Measurements from ENCODE around the gene RASSF5. TPM values are rescaled to one million over a fixed set of nuclear protein-coding genes. Genes with fewer than 3 reads are reported as not detected.

Gene RASSF5
- total and polyA plus RNA-seq, 4 donors = 4.8 to 10.0 (median 5.5) TPM

DNA sequence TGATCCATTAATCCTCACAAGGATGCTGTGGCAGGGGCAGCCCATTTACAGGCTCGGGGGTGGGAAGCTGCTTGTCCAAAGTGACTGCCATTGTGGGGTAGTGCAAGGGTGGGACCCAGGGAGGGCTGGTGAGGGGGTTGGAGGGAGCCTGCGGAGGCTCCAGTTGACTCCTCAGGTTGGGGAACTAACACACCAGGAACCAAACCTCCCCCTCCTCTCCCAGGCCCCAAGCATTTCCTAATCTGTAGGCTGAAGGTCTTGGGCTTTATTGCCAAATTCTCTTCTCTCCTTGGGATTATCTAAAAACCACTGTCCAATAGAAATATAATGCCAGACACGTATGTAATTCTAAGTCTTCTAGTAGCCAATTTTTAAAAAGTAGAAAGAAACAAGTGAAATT lies 18.9 kb upstream of the RASSF5 start:
- DNase-seq (ENCODE audit: low spot score) = no peak
- H3K4me3 ChIP-seq (ENCODE audit: low read depth in 1 of 3, low read length in 3 of 3) = no peak overlapping the region
- no peaks in the 10 kb centered on the region for H3K36me3 ChIP-seq (ENCODE audit: control insufficient read depth in 4 of 4, insufficient read depth in 3 of 4, low read depth in 1 of 4, low read length in 3 of 4)
- H3K9me3 ChIP-seq (ENCODE audit: control insufficient read depth in 4 of 4, low read length in 3 of 4) = no peaks in the 10 kb centered on the region
- H3K9ac ChIP-seq (ENCODE audit: low read depth in 1 of 2, low read length in 2 of 2) = no peak overlapping the region
- WGBS = 91% methylated on average over 3 of the region's 3 CpGs
- H3K27ac ChIP-seq (ENCODE audit: low read depth in 1 of 2, low read length in 2 of 2) = no peak overlapping the region
- no peaks in the 10 kb centered on the region for H3K27me3 ChIP-seq (ENCODE audit: control insufficient read depth in 4 of 4, insufficient read depth in 4 of 4, low read length in 3 of 4)
- no peak for TF ChIP-seq RAD21 (IDR thresholded peaks at IDR 0.05)
- no peak for TF ChIP-seq HNF4G (IDR thresholded peaks at IDR 0.05)
- no peak for TF ChIP-seq YY1 (IDR thresholded peaks at IDR 0.05)
- TF ChIP-seq, protein P1, sequence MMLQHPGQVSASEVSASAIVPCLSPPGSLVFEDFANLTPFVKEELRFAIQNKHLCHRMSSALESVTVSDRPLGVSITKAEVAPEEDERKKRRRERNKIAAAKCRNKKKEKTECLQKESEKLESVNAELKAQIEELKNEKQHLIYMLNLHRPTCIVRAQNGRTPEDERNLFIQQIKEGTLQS (IDR thresholded peaks at IDR 0.05) = no peak
- TF ChIP-seq, protein P2, sequence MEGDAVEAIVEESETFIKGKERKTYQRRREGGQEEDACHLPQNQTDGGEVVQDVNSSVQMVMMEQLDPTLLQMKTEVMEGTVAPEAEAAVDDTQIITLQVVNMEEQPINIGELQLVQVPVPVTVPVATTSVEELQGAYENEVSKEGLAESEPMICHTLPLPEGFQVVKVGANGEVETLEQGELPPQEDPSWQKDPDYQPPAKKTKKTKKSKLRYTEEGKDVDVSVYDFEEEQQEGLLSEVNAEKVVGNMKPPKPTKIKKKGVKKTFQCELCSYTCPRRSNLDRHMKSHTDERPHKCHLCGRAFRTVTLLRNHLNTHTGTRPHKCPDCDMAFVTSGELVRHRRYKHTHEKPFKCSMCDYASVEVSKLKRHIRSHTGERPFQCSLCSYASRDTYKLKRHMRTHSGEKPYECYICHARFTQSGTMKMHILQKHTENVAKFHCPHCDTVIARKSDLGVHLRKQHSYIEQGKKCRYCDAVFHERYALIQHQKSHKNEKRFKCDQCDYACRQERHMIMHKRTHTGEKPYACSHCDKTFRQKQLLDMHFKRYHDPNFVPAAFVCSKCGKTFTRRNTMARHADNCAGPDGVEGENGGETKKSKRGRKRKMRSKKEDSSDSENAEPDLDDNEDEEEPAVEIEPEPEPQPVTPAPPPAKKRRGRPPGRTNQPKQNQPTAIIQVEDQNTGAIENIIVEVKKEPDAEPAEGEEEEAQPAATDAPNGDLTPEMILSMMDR (IDR thresholded peaks at IDR 0.05; ENCODE audit: low read depth, low read length, missing input control) = no peak
- no peak for TF ChIP-seq TAF1 (conservative IDR thresholded peaks at IDR 0.05)
- no peak for TF ChIP-seq FOXA1 (IDR thresholded peaks at IDR 0.05)
- TF ChIP-seq, protein P3, sequence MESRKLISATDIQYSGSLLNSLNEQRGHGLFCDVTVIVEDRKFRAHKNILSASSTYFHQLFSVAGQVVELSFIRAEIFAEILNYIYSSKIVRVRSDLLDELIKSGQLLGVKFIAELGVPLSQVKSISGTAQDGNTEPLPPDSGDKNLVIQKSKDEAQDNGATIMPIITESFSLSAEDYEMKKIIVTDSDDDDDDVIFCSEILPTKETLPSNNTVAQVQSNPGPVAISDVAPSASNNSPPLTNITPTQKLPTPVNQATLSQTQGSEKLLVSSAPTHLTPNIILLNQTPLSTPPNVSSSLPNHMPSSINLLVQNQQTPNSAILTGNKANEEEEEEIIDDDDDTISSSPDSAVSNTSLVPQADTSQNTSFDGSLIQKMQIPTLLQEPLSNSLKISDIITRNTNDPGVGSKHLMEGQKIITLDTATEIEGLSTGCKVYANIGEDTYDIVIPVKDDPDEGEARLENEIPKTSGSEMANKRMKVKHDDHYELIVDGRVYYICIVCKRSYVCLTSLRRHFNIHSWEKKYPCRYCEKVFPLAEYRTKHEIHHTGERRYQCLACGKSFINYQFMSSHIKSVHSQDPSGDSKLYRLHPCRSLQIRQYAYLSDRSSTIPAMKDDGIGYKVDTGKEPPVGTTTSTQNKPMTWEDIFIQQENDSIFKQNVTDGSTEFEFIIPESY (IDR thresholded peaks at IDR 0.05) = no peak
- no peak for TF ChIP-seq JUND (IDR thresholded peaks at IDR 0.05)
- no peak for TF ChIP-seq RXRA (IDR thresholded peaks at IDR 0.05)
- TF ChIP-seq SP1 (IDR thresholded peaks at IDR 0.05) = no peak
- TF ChIP-seq, protein P4, sequence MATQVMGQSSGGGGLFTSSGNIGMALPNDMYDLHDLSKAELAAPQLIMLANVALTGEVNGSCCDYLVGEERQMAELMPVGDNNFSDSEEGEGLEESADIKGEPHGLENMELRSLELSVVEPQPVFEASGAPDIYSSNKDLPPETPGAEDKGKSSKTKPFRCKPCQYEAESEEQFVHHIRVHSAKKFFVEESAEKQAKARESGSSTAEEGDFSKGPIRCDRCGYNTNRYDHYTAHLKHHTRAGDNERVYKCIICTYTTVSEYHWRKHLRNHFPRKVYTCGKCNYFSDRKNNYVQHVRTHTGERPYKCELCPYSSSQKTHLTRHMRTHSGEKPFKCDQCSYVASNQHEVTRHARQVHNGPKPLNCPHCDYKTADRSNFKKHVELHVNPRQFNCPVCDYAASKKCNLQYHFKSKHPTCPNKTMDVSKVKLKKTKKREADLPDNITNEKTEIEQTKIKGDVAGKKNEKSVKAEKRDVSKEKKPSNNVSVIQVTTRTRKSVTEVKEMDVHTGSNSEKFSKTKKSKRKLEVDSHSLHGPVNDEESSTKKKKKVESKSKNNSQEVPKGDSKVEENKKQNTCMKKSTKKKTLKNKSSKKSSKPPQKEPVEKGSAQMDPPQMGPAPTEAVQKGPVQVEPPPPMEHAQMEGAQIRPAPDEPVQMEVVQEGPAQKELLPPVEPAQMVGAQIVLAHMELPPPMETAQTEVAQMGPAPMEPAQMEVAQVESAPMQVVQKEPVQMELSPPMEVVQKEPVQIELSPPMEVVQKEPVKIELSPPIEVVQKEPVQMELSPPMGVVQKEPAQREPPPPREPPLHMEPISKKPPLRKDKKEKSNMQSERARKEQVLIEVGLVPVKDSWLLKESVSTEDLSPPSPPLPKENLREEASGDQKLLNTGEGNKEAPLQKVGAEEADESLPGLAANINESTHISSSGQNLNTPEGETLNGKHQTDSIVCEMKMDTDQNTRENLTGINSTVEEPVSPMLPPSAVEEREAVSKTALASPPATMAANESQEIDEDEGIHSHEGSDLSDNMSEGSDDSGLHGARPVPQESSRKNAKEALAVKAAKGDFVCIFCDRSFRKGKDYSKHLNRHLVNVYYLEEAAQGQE (IDR thresholded peaks at IDR 0.05) = no peak
- no peak for TF ChIP-seq FOXA2 (IDR thresholded peaks at IDR 0.05)
- no peak for TF ChIP-seq HNF4A (conservative IDR thresholded peaks at IDR 0.05)
- TF ChIP-seq GABPA (IDR thresholded peaks at IDR 0.05 in 1 of 2, conservative IDR thresholded peaks at IDR 0.05 in 1 of 2) = no peak
- no peak for TF ChIP-seq EGR1 (IDR thresholded peaks at IDR 0.05; ENCODE audit: low read depth in 2 of 2)
- TF ChIP-seq, protein P5, sequence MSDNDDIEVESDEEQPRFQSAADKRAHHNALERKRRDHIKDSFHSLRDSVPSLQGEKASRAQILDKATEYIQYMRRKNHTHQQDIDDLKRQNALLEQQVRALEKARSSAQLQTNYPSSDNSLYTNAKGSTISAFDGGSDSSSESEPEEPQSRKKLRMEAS (IDR thresholded peaks at IDR 0.05) = no peak
- peaks cover 0 to 14% (median 5%) of the 10 kb centered on the region in 4 donors for H3K4me1 ChIP-seq (ENCODE audit: control insufficient read depth in 4 of 4, insufficient read depth in 4 of 4, low read length in 3 of 4)
